OCI-LY1 (cell line): ENCODE measurements around the gene PTGES2.

Source experiments
- H2AFZ ChIP-seq: fragments of 200-600 bp; sonication (generic), shearing (Covaris generic); 2 replicates; pipeline ENCODE4 v1.6.0; 2014; ENCODE audit warnings: antibody characterized with exemption, mild to moderate bottlenecking, low read length
- H3F3A ChIP-seq: fragments of 200-600 bp; sonication (generic), shearing (Covaris generic); 2 replicates; pipeline ENCODE4 v1.6.0; 2014; ENCODE audit warnings: mild to moderate bottlenecking, antibody characterized with exemption, low read length, moderate library complexity; ENCODE audit not compliant: insufficient read depth
- H3K27ac ChIP-seq: fragments of 200-600 bp; sonication (generic); 2 replicates; pipeline ENCODE4 v1.5.1; 2014; ENCODE audit warnings: low read length, mixed run types, mild to moderate bottlenecking, low read depth; ENCODE audit not compliant: poor library complexity, severe bottlenecking
- H3K27me3 ChIP-seq: fragments of 200-600 bp; sonication (generic); 2 replicates; pipeline ENCODE4 v1.6.0; 2014; ENCODE audit warnings: antibody characterized with exemption, mild to moderate bottlenecking, low read length, moderate library complexity; ENCODE audit not compliant: insufficient read depth
- H3K36me3 ChIP-seq: fragments of 200-600 bp; sonication (generic); 2 replicates; pipeline ENCODE4 v1.6.1; 2014; ENCODE audit warnings: mild to moderate bottlenecking, antibody characterized with exemption, low read length, moderate library complexity, mixed read lengths; ENCODE audit not compliant: insufficient read depth
- H3K4me1 ChIP-seq: fragments of 200-600 bp; sonication (generic); 2 replicates; pipeline ENCODE4 v1.5.1; 2014; ENCODE audit warnings: mild to moderate bottlenecking, low read length, moderate library complexity; ENCODE audit not compliant: insufficient read depth, severe bottlenecking
- H3K4me2 ChIP-seq: fragments of 200-600 bp; sonication (generic), shearing (Covaris generic); 2 replicates; pipeline ENCODE4 v1.6.1; 2014; ENCODE audit warnings: low read length
- H3K4me3 ChIP-seq: fragments of 200-600 bp; sonication (generic); 2 replicates; pipeline ENCODE4 v1.5.1; 2014; ENCODE audit warnings: low read length, low read depth, mild to moderate bottlenecking, mixed read lengths; ENCODE audit not compliant: poor library complexity, severe bottlenecking
- H3K79me2 ChIP-seq: fragments of 200-600 bp; shearing (Covaris generic); 2 replicates; pipeline ENCODE4 v1.6.1; 2016; ENCODE audit warnings: mixed run types, low read length, mixed read lengths; ENCODE audit not compliant: insufficient read depth
- H3K9ac ChIP-seq: fragments of 200-600 bp; sonication (generic), shearing (Covaris generic); 2 replicates; pipeline ENCODE4 v1.6.1; 2014; ENCODE audit warnings: mild to moderate bottlenecking, low read length, mixed read lengths
- H3K9me2 ChIP-seq: fragments of 200-600 bp; sonication (generic), shearing (Covaris generic); 2 replicates; pipeline ENCODE4 v1.6.1; 2014; ENCODE audit warnings: low read depth, mild to moderate bottlenecking, low read length, mixed read lengths
- H3K9me3 ChIP-seq: fragments of 200-600 bp; shearing (Covaris generic); 2 replicates; pipeline ENCODE4 v1.6.1; 2014; ENCODE audit warnings: low read length, mixed read lengths
- H4K20me1 ChIP-seq: fragments of 200-600 bp; sonication (generic), shearing (Covaris generic); 2 replicates; pipeline ENCODE4 v1.6.0; 2016; ENCODE audit warnings: mild to moderate bottlenecking, low read length; ENCODE audit not compliant: insufficient read depth
- EZH2 ChIP-seq: fragments of 200-600 bp; sonication (generic), shearing (Covaris generic); IDR thresholded peaks from 2 replicates; pipeline ENCODE4 v1.8.0; 2017; ENCODE audit warnings: borderline replicate concordance, mixed run types, mild to moderate bottlenecking, antibody characterized with exemption, low read length, moderate library complexity, mixed read lengths
- TF ChIP-seq, protein P1 (sequence below): fragments of 200-600 bp; sonication (generic), shearing (Covaris generic); IDR thresholded peaks from 2 replicates; pipeline ENCODE4 v1.5.1; 2017; ENCODE audit warnings: mild to moderate bottlenecking, antibody characterized with exemption, low read length, moderate library complexity, mixed read lengths

PTGES2 gene

DNA sequence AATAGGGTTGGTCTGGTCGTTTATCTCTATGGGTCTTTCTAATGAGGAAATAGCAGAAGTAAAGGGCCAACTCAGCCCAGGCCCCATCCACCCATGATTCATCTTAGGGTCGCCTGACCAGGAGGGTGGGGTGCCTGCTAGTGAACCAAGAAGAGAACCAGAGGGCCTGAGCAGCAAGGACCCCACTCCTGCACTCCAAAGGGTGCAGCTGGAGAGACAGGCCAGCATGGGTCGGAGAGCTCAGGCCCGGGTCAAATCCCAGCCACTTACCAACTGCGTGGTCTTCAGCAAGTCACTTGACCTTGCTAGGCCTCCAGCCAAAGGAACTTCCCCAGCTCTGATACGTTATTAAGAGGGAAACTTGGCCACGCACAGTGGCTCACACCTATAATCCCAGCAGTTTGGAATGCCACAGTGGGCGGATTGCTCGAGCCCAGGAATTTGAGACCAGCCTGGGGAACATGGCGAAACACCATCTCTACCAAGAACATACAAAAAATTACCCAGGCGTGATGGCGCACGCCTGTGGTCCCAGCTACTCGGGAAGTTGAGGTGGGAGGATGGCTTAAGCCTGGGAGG, 36.9 kb upstream of the PTGES2 start:
- H3K36me3 ChIP-seq, result peaks cover 58% of the 10 kb centered on the region
- H3F3A ChIP-seq, result no peaks in the 10 kb centered on the region
- H3K9me2 ChIP-seq, result no peaks in the 10 kb centered on the region
- no peaks in the 10 kb centered on the region for H3K79me2 ChIP-seq
- no peak overlapping the region for H3K9ac ChIP-seq
- no peak overlapping the region for H3K4me2 ChIP-seq
- no peaks in the 10 kb centered on the region for H3K27me3 ChIP-seq
- TF ChIP-seq, protein P1, sequence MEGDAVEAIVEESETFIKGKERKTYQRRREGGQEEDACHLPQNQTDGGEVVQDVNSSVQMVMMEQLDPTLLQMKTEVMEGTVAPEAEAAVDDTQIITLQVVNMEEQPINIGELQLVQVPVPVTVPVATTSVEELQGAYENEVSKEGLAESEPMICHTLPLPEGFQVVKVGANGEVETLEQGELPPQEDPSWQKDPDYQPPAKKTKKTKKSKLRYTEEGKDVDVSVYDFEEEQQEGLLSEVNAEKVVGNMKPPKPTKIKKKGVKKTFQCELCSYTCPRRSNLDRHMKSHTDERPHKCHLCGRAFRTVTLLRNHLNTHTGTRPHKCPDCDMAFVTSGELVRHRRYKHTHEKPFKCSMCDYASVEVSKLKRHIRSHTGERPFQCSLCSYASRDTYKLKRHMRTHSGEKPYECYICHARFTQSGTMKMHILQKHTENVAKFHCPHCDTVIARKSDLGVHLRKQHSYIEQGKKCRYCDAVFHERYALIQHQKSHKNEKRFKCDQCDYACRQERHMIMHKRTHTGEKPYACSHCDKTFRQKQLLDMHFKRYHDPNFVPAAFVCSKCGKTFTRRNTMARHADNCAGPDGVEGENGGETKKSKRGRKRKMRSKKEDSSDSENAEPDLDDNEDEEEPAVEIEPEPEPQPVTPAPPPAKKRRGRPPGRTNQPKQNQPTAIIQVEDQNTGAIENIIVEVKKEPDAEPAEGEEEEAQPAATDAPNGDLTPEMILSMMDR, result no peak
- no peak for TF ChIP-seq EZH2
- no peaks in the 10 kb centered on the region for H4K20me1 ChIP-seq
- H3K27ac ChIP-seq, result no peak overlapping the region
- H3K4me3 ChIP-seq, result no peak overlapping the region
- no peaks in the 10 kb centered on the region for H3K9me3 ChIP-seq
- H2AFZ ChIP-seq, result no peak overlapping the region
- H3K4me1 ChIP-seq, result peaks cover 13% of the 10 kb centered on the region

GRCh38 chr9:128163523-128164306, 36.2 kb upstream of the PTGES2 start:
- Histone ChIP-seq H3K4me3 (no peak overlapping the region), H3K27me3 (no peaks in the 10 kb centered on the region), H3K27ac (no peak overlapping the region), H3K36me3 (peaks cover 54% of the 10 kb centered on the region), H4K20me1 (no peaks in the 10 kb centered on the region), H3K9me3 (no peaks in the 10 kb centered on the region), H3K9me2 (no peaks in the 10 kb centered on the region), H2AFZ (no peak overlapping the region), H3K4me2 (no peak overlapping the region), H3K79me2 (no peaks in the 10 kb centered on the region), H3F3A (no peaks in the 10 kb centered on the region), H3K9ac (no peak overlapping the region), H3K4me1 (peaks cover 15% of the 10 kb centered on the region)
- no peak for TF ChIP-seq EZH2
- TF ChIP-seq, protein P1, result no peak

DNA sequence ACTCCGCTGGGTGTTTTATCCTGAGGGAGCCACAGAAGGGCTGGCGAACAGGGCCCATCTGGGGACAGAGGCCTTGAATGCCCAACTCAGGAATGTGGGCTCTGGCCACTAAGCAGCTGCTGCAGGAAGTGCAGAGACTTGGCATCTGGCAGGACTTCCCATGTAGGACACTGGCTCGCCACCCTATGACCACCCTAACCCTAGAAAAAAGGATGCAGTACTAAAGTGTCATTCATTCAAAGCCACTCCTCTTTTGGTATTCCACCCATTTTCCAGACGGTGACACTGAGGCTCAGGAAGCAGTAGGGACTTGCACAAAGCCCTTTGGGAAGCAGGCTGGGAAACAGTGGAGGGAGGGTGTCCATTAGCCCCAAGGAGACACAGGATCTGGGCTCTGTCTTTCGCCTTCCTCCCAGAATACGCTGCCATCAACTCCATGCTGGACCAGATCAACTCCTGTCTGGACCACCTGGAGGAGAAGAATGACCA, 35.5 kb upstream of the PTGES2 start:
- Histone ChIP-seq H3F3A (no peaks in the 10 kb centered on the region), H2AFZ (no peak overlapping the region), H3K9ac (no peak overlapping the region), H3K79me2 (no peaks in the 10 kb centered on the region), H3K27ac (no peak overlapping the region), H3K4me3 (no peak overlapping the region), H3K9me3 (no peaks in the 10 kb centered on the region), H3K27me3 (no peaks in the 10 kb centered on the region), H3K4me2 (no peak overlapping the region), H3K4me1 (peaks cover 15% of the 10 kb centered on the region), H3K9me2 (no peaks in the 10 kb centered on the region), H4K20me1 (no peaks in the 10 kb centered on the region), H3K36me3 (peaks cover 49% of the 10 kb centered on the region)
- no peak for TF ChIP-seq EZH2
- TF ChIP-seq, protein P1, result no peak
